Measurements from ENCODE around the gene CSNK2A3.
"Not testable (repeated sequence)": the region's sequence is repeated elsewhere in the genome, so short reads cannot be mapped to it uniquely, and the experiment has no call there.

Gene CSNK2A3

DNA sequence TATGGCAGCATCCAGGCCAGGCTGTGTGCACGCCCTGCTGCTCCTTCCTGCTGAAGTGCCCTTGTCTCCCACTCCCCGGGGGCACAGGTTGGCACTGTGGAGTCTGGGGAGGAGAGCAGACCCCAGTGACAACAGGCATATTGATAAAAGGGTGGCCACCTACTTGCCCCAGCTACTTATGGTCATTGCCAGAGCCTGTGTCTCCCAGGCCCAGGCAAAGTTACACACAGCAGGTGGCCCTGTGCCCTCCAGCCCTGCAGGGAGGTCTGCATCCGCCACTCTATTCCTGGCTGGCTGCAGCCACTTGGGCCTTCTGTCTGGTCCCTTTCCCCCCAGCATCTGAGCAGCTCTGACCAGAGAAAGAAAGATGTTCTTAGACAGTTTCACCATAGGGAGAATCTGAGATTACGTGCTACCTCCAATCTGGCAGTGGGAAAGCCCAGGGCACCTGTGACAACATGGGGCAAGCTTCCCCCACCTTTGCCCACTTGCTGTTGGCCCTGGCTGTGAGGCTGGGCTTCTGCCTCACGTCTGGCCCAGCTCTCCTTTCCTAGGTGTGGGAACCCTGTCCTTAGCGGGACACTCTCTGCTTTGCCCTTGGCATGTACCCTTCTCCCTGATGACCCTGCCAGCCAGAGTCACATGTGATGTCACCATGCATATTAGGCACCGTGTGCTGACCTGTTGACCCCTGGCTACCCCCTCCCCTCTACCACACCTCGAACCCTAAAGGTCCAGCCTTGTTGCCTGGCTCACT lies 25.3 kb upstream of the CSNK2A3 start:
- Histone ChIP-seq H3K36me3 (ENCODE audit: control insufficient read depth, insufficient read depth, low read length, severe bottlenecking) (no peaks in the 10 kb centered on the region), H3K9ac (ENCODE audit: low read length) (no peak overlapping the region), H3K4me1 (ENCODE audit: control insufficient read depth, insufficient read depth, low read length) (no peaks in the 10 kb centered on the region), H3K27me3 (replicated peaks; ENCODE audit: control insufficient read depth, insufficient read depth, low read length) (peaks cover 11% of the 10 kb centered on the region), H3K4me3 (ENCODE audit: low read length) (no peak overlapping the region), H3K9me3 (ENCODE audit: control insufficient read depth, low read length) (no peaks in the 10 kb centered on the region)
- DNase-seq (ENCODE audit: low read depth): no peak

DNA sequence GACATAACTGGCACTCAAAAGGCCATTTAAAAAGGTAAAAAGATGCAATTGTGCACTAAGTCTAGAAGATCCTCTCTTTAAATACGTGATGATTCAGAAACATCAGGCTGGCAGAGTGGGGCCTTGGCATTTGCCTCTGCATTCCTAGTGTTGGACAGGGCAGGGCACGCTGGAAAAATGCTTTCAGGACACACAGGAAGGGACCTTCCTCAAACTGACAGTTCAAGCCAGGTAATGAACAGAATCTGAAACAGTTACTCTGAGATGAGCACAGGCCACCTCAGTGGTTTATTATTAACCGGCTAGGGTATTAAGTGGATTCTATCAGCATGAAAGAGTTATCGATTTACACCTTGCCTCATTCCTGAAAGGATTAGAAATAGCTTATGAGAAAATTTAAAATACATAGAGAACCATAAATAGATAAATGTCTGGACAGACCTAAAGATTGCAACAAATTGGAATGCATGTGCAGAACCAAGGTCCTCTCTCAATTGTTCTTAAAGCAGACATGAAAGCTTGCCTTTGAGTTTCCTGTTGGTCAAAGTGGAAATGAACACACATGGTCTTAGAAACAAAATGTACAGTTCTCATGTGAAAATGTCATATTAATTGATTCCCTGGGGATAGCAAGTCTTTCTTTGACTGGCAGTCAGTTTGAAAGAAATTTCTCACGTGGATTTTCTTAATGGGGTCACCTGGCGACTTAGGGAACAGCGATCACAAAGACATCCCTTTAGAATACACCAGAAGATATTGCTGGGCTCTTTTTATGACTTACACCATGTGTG lies 21.5 kb upstream of the CSNK2A3 start:
- Histone ChIP-seq H3K4me3 (ENCODE audit: low read length) (no peak overlapping the region), H3K36me3 (ENCODE audit: control insufficient read depth, insufficient read depth, low read length, severe bottlenecking) (no peaks in the 10 kb centered on the region), H3K27me3 (replicated peaks; ENCODE audit: control insufficient read depth, insufficient read depth, low read length) (peaks cover 16% of the 10 kb centered on the region), H3K4me1 (ENCODE audit: control insufficient read depth, insufficient read depth, low read length) (peaks cover 3% of the 10 kb centered on the region), H3K9ac (ENCODE audit: low read length) (no peak overlapping the region), H3K9me3 (ENCODE audit: control insufficient read depth, low read length) (no peaks in the 10 kb centered on the region)
- DNase-seq (ENCODE audit: low read depth): no peak

DNA sequence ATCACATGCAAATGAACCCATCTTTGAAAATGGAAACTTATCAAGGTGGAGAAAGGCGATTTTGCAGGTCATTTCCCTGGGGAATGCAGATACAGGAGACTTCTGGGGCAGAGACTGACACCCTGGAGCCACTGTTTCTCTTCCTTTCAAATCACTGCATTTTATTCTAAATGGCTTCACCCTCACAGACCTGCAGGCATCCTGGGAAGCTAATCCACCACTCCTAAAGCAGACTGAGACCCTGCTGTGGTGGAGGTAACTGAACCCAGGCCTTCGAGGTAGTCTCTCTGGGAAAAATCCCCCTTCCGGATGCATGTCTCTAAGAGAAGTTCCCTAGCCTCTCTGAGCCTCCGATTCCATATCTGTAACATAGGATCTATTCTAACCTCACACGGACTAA lies 20.9 kb upstream of the CSNK2A3 start:
- Histone ChIP-seq H3K36me3 (ENCODE audit: control insufficient read depth, insufficient read depth, low read length, severe bottlenecking) (no peaks in the 10 kb centered on the region), H3K4me3 (ENCODE audit: low read length) (no peak overlapping the region), H3K27me3 (replicated peaks; ENCODE audit: control insufficient read depth, insufficient read depth, low read length) (peaks cover 16% of the 10 kb centered on the region), H3K9ac (ENCODE audit: low read length) (no peak overlapping the region), H3K9me3 (ENCODE audit: control insufficient read depth, low read length) (no peaks in the 10 kb centered on the region), H3K4me1 (ENCODE audit: control insufficient read depth, insufficient read depth, low read length) (peaks cover 3% of the 10 kb centered on the region)
- DNase-seq (ENCODE audit: low read depth): no peak

DNA sequence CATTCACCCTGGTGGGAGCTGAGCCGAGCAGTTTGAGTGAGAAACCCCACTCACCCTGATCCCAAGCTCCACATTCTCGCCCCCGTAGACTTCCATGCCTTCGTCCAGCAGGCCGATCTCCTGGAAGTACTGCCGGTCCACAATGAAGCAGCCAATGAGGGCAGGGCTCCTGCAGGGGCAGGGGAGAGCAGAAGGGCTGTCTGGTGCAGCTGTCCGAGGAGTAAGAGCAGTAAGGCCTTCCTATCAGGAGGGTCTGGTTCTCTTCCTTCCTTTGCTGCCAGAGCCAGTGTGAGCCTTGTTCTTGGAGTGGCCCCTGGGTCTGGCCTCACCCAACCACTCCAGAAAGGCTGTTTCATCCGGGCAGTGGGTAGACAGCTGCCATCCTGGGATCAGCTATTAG lies 19.4 kb upstream of the CSNK2A3 start:
- DNase-seq (ENCODE audit: low read depth): no peak

DNA sequence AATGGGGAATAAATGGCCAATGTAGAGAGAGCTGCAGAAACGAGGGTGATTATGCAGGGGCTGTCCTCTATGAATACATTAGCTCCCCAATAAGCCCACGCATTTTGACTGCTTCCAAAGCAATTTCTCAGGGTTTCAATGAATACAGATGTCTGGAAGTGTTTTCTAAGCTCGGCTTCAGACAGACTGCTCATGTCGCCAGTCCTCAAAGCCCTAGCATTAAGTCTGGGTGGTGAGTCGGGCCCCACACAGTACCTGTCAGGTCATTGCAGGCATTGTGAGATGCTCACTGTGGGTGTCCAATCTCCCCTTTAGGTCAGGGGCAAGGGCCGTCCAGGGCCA lies 17.9 kb upstream of the CSNK2A3 start:
- DNase-seq (ENCODE audit: low read depth): no peak
- no peaks in the 10 kb centered on the region for H3K36me3 ChIP-seq (ENCODE audit: control insufficient read depth, insufficient read depth, low read length, severe bottlenecking)
- peaks cover 12% of the 10 kb centered on the region for H3K9me3 ChIP-seq (ENCODE audit: control insufficient read depth, low read length)
- no peak overlapping the region for H3K9ac ChIP-seq (ENCODE audit: low read length)
- H3K27me3 ChIP-seq (replicated peaks; ENCODE audit: control insufficient read depth, insufficient read depth, low read length): peaks cover 16% of the 10 kb centered on the region
- H3K4me1 ChIP-seq (ENCODE audit: control insufficient read depth, insufficient read depth, low read length): peaks cover 3% of the 10 kb centered on the region
- no peak overlapping the region for H3K4me3 ChIP-seq (ENCODE audit: low read length)

More for the DNA sequence above, 19.4 kb upstream of the CSNK2A3 start:
- no peak overlapping the region for H3K9ac ChIP-seq (ENCODE audit: low read length)
- no peak overlapping the region for H3K4me3 ChIP-seq (ENCODE audit: low read length)
- no peaks in the 10 kb centered on the region for H3K36me3 ChIP-seq (ENCODE audit: control insufficient read depth, insufficient read depth, low read length, severe bottlenecking)
- peaks cover 3% of the 10 kb centered on the region for H3K4me1 ChIP-seq (ENCODE audit: control insufficient read depth, insufficient read depth, low read length)
- peaks cover 16% of the 10 kb centered on the region for H3K27me3 ChIP-seq (replicated peaks; ENCODE audit: control insufficient read depth, insufficient read depth, low read length)
- peaks cover 12% of the 10 kb centered on the region for H3K9me3 ChIP-seq (ENCODE audit: control insufficient read depth, low read length)

DNA sequence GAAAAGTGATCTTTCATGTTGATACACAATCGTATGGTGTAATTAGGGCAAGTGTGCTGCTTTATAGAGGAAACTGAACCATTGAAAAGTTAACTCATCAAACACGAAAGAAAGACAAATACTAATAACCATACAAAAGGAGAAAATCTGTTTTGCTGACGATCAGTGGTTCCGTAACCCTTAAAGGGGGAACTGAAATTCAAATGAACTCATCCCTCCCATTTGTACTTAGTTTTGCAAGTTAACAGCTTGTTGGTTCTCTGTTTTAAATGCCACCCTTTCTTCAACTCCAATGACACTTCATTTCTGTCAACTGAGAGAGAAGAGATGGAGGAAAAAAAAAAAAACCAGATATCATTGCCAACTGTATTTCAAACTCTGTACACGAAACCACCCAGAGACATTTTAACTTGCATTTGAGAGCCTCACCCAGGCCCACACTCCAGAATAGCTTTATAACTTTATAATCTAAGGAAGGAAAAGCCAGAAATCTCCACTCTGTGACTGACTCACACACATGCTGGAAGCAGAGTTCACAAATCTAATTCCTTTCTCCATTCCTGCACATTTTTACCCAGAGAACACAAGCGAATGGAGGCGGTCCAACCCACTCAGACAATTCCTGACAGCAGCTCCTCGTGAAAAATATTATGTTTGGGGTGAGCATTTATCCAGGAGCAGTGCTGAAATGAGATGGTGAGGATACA lies 17.4 kb upstream of the CSNK2A3 start:
- no peak overlapping the region for H3K4me3 ChIP-seq (ENCODE audit: low read length)
- no peaks in the 10 kb centered on the region for H3K36me3 ChIP-seq (ENCODE audit: control insufficient read depth, insufficient read depth, low read length, severe bottlenecking)
- peaks cover 3% of the 10 kb centered on the region for H3K4me1 ChIP-seq (ENCODE audit: control insufficient read depth, insufficient read depth, low read length)
- no peak overlapping the region for H3K9ac ChIP-seq (ENCODE audit: low read length)
- peaks cover 15% of the 10 kb centered on the region for H3K27me3 ChIP-seq (replicated peaks; ENCODE audit: control insufficient read depth, insufficient read depth, low read length)
- peaks cover 12% of the 10 kb centered on the region for H3K9me3 ChIP-seq (ENCODE audit: control insufficient read depth, low read length)
- no peak for DNase-seq (ENCODE audit: low read depth)

DNA sequence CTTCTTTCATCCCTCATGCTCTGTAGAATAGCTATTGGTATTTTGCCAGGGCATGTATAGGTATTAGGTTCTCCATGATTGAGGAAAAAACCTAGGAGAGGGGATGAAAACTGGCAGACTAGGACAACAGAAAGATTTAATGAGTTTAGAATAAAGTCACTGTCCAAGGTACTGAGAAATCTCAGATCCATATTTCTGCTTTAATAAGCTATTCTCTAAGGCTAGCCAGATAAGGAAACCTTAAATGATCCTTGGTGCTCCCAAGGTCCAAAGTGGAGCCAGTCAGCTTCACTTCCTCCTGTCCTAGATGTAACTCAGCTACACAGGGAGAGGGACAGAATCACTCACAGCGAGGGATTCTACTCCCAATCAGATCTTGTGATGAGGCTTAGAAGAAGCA lies 13.7 kb upstream of the CSNK2A3 start:
- no peaks in the 10 kb centered on the region for H3K36me3 ChIP-seq (ENCODE audit: control insufficient read depth, insufficient read depth, low read length, severe bottlenecking)
- no peak overlapping the region for H3K9ac ChIP-seq (ENCODE audit: low read length)
- DNase-seq (ENCODE audit: low read depth): peak; percentile 38
- peaks cover 12% of the 10 kb centered on the region for H3K9me3 ChIP-seq (ENCODE audit: control insufficient read depth, low read length)
- no peak overlapping the region for H3K4me3 ChIP-seq (ENCODE audit: low read length)
- H3K4me1 ChIP-seq (ENCODE audit: control insufficient read depth, insufficient read depth, low read length): peaks cover 3% of the 10 kb centered on the region
- H3K27me3 ChIP-seq (replicated peaks; ENCODE audit: control insufficient read depth, insufficient read depth, low read length): no peaks in the 10 kb centered on the region

DNA sequence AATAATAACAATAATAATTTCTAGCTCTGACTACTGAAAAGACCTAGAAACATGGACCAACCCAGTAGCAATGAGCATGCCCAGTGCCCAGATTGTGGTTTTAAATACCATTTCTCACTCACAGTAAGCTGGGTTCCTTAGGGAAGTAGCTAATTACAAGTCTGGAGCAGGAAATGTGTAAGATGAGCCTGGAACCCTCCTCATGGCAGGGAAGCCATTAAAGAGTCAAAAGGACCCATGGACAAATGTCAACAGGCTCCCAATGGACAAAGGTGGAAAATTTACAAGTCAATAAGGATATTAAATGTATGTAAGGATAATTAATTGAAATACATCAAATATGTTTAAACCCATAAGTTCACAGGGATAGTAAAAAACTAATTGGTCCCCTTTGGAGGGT lies 10.6 kb upstream of the CSNK2A3 start:
- no peak for DNase-seq (ENCODE audit: low read depth)
- Histone ChIP-seq H3K27me3 (replicated peaks; ENCODE audit: control insufficient read depth, insufficient read depth, low read length) (no peaks in the 10 kb centered on the region), H3K9me3 (ENCODE audit: control insufficient read depth, low read length) (peaks cover 11% of the 10 kb centered on the region)

DNA sequence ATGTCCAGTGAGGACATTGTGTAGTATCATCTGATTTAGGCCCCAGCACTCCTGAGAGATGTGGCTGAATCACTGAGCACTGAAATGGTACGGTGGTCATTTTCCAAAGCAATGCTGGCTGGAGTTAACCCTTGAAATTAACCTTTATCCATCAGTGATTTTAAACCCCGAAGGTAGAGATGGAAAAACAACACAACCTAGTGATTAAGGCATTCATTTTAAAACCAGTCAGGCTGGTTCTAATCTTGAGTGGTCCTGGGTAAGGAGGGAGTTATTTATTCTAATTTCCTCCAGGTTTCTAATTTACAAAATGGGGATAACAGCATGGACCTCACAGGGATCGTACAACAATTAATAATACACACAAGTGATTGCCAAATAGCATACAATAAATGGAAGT lies 6.6 kb upstream of the CSNK2A3 start:
- DNase-seq (ENCODE audit: low read depth): no peak
- Histone ChIP-seq H3K4me3 (ENCODE audit: low read length) (no peak overlapping the region), H3K9ac (ENCODE audit: low read length) (no peak overlapping the region), H3K27me3 (replicated peaks; ENCODE audit: control insufficient read depth, insufficient read depth, low read length) (peaks cover 4% of the 10 kb centered on the region), H3K4me1 (ENCODE audit: control insufficient read depth, insufficient read depth, low read length) (peaks cover 5% of the 10 kb centered on the region), H3K9me3 (ENCODE audit: control insufficient read depth, low read length) (no peaks in the 10 kb centered on the region), H3K36me3 (ENCODE audit: control insufficient read depth, insufficient read depth, low read length, severe bottlenecking) (no peaks in the 10 kb centered on the region)

More for the DNA sequence above, 10.6 kb upstream of the CSNK2A3 start:
- no peaks in the 10 kb centered on the region for H3K36me3 ChIP-seq (ENCODE audit: control insufficient read depth, insufficient read depth, low read length, severe bottlenecking)
- H3K4me3 ChIP-seq (ENCODE audit: low read length): no peak overlapping the region
- no peaks in the 10 kb centered on the region for H3K4me1 ChIP-seq (ENCODE audit: control insufficient read depth, insufficient read depth, low read length)
- no peak overlapping the region for H3K9ac ChIP-seq (ENCODE audit: low read length)

DNA sequence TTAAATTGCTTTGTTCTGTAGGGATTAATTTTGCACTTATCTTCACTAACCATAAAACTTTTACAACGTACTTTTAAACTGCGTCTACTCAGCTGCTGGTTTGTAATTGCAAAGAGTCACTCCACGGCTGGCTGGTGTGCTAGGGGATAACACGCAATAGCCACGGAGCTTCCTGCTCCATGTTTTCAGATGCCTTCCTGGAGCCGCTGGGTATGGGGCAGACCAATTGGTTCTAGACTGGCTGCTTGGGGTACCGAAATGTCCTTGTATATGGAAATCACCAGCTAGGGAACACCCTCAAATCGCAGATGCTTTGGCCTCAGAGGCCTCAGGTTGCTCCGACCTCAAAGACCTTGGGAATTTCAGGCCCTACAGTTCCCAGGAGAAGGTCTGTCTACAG lies 3.8 kb upstream of the CSNK2A3 start:
- no peak overlapping the region for H3K4me3 ChIP-seq (ENCODE audit: low read length)
- H3K9me3 ChIP-seq (ENCODE audit: control insufficient read depth, low read length): no peaks in the 10 kb centered on the region
- peaks cover 5% of the 10 kb centered on the region for H3K4me1 ChIP-seq (ENCODE audit: control insufficient read depth, insufficient read depth, low read length)
- DNase-seq (ENCODE audit: low read depth): no peak
- H3K9ac ChIP-seq (ENCODE audit: low read length): no peak overlapping the region
- H3K36me3 ChIP-seq (ENCODE audit: control insufficient read depth, insufficient read depth, low read length, severe bottlenecking): no peaks in the 10 kb centered on the region
- H3K27me3 ChIP-seq (replicated peaks; ENCODE audit: control insufficient read depth, insufficient read depth, low read length): peaks cover 4% of the 10 kb centered on the region

DNA sequence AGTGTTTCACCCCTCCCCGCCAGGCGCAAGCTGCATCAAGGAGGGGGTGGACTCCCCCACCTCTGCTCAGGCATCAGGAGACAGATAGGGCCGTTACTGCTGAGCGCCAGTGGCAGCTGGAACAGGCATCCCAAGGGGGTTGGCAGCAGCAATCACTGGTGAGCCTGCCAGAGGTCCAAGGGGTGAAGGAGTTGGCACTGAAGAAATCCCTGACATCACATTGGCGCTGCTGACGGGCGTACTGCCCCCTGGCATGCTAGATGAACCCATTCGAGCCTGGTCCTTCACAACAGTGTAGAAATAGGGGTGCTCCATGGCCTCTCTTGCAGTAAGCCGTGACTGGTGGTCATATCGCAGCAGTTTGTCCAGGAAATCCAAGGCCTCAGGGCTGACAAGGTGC lies 1.2 kb downstream of the CSNK2A3 start:
- H3K4me1 ChIP-seq (ENCODE audit: control insufficient read depth, insufficient read depth, low read length): peaks cover 33% of the 10 kb centered on the region
- H3K9ac ChIP-seq (ENCODE audit: low read length); DNase-seq (ENCODE audit: low read depth); H3K36me3 ChIP-seq (ENCODE audit: control insufficient read depth, insufficient read depth, low read length, severe bottlenecking); H3K27me3 ChIP-seq (replicated peaks; ENCODE audit: control insufficient read depth, insufficient read depth, low read length); H3K4me3 ChIP-seq (ENCODE audit: low read length); H3K9me3 ChIP-seq (ENCODE audit: control insufficient read depth, low read length): not testable (repeated sequence)

Data from adipocyte (in vitro differentiated cells).